Activated CD4-positive, CD25-positive, alpha-beta regulatory T cell treated with anti-CD3 and anti-CD28 coated beads, Interleukin-2, amount 50 U/mL, for 24 hours (primary cell): ENCODE data around the gene SSBP3.
"Not testable (repeated sequence)": the region's sequence is repeated elsewhere in the genome, so short reads cannot be mapped to it uniquely, and the experiment has no call there.

ENCODE experiments used
- ATAC-seq, 2 donors: fragments of 150-1000 bp; cut with Tn5 transposase; one replicate each; pipeline ENCODE4 v1.10.0; 2021; ENCODE audit warnings: mild to moderate bottlenecking in 1 of 2, moderate library complexity in 1 of 2

Gene SSBP3

DNA sequence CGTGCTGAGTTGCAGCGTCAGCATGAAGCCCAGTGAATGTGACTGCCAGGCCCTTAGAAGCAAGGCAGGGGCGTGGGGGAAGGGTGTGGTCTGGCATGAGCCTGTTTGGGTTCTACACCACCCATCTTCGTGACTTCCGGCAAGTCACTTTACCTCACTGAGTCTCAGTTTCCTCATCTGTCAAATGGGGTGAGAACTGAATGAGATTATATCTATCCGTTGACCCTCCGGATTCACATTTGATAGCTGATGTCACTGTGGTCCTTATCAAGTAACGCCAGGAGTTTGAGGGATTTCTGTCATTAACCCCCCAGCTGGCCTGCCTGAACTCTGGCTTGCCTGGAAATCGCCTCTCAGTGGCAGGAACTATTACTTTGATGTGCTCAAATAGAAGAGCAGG lies 190.7 kb downstream of the SSBP3 start:
- ATAC-seq = no peak

DNA sequence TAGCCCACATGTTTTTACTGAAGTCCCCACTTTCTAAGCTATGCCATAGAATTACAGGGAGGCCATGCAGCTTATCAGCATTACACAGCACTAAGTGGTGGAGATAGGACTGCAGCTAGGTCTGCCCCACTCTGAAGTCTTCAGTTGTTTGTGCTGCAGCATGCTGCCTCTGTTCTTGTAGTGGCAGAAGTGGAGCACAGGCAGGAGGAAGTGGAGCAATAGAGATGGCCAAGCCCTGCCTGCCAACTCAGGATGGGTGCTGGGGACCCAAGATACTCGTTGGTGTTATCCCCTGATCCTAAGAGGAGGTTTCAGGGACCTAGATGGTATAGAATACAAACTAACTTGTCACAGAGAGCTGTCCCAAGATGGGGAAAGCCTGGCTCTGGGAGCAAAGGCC lies 193.3 kb downstream of the SSBP3 start:
- ATAC-seq = no peak

DNA sequence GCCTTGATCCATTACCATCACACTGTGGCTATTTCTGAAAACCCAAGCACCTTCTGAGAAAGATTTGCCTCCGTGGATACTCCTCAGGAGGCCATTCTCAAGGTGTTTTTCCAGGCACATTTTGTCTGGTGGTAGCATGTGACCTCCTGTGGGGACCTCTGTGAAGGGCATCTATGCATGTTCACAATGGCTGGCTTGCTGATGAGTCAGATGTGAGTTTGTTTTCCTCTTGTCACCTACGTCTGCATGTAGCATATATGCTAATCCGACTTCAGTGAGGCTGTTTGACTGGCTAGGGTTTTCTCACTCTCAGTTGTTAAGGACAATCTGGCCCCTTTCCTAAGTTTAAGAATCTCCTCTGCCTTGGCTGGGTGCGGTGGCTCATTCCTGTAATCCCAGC lies 198.3 kb downstream of the SSBP3 start:
- not testable (repeated sequence) for ATAC-seq

DNA sequence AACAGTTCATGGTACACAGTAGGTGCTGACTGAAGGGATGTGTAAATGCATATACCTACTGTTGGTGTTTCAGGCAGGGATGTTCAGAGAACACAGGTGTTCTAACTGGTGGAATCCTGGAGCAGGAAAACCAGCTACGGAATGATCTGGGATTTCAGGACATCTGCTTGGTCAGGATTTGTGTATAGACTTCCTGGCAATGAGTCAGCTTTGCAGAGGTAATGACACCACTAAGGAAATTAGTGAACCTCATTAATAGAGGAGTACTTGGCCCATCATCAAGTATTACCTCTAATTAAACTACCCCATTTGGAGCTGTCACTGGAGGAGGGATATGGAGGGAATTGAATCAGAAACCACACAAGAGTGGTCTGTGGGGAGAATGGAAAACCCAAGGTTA lies 198.9 kb downstream of the SSBP3 start:
- no peak for ATAC-seq

DNA sequence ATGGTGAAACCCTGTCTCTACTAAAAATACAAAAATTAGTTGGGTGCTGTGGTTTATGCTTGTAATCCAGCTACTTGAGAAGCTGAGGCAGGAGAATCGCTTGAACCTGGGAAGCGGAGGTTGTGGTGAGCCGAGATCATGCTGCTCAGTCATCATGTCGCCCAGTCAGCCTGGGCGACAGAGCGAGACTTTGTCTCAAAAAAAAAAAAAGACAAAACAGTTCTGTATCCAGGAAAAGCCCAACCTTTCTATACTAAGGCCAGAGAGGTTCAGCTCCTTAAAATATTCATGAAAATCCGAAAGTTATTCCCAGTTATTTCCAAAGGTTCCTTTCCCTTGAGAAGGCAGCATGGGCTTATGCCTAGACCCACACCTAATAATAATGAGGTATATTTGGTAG lies 202.0 kb downstream of the SSBP3 start:
- no peak for ATAC-seq

DNA sequence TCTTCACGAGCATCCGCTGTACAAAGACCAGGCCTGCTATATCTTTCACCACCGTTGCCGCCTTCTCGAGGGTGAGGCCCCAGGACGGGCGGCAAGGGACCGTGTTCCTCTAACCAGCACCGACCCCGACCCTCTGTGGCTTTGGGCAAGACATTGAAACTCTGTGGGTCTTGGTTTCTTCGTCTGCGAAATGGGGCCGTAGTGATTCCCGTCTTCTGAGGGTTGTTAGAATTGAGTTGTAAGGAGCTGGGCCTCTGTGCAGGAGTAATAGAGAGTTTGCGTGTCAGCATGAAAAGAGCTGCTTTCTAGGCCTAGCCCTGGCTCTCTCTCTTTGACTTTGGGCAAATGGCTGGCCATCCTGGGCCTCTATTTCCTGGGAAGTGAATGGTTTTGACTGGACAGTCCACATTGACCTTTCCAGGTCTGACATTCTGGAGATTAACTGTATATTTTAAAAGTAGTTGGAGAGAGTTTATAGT lies 205.6 kb downstream of the SSBP3 start:
- peak; percentile 5 to 8 for ATAC-seq

DNA sequence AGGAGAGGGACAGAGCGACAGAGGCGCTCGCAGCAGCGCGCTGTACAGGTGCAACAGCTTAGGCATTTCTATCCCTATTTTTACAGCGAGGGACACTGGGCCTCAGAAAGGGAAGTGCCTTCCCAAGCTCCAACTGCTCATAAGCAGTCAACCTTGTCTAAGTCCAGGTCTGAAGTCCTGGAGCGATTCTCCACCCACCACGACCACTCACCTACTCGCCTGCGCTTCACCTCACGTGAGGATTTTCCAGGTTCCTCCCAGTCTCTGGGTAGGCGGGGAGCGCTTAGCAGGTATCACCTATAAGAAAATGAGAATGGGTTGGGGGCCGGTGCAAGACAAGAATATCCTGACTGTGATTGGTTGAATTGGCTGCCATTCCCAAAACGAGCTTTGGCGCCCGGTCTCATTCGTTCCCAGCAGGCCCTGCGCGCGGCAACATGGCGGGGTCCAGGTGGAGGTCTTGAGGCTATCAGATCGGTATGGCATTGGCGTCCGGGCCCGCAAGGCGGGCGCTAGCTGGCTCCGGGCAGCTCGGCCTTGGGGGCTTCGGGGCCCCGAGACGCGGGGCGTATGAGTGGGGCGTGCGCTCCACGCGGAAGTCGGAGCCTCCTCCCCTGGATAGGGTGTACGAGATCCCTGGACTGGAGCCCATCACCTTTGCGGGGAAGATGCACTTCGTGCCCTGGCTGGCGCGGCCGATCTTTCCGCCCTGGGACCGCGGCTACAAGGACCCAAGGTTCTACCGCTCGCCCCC lies 206.3 kb downstream of the SSBP3 start, which contains the start of the genes CYB5RL and MRPL37:
TSS of gene CYB5RL (minus strand) at position 266 of the 754 bp plus-strand sequence. CDS start 4,414 bp downstream, outside the sequence.
TSS of gene MRPL37 (plus strand) at position 403 of the 754 bp plus-strand sequence. CDS start at position 480, 77 bp downstream.
- peak; percentile 98 to 99 for ATAC-seq

DNA sequence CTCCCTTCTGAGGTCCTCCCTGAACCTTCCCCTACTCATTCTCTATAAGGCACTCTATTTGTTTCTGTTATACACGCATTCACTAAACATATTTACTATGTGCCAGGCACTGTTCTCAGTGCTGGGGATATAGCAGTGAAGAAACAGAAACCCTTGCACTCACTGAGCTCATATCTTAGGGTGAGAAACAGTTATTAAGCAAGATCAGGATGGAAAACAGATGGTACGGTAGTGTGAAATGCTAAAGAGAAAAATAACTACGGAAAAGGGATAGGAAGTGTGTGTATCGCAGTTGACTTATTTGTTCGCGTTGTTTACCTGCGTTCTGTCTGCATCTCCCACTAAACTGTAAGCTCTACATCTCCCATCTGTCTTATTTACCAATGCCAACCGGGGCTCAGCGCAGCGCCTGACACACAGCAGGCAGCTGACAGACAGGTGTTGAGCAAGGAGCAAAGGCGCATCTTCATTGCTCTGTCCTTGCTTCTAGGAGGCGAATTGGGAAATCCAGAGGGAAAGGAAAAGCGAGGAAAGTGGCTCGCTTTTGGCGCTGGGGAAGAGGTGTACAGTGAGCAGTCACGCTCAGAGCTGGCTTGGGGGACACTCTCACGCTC lies 206.9 kb downstream of the SSBP3 start:
- ATAC-seq = no peak

DNA sequence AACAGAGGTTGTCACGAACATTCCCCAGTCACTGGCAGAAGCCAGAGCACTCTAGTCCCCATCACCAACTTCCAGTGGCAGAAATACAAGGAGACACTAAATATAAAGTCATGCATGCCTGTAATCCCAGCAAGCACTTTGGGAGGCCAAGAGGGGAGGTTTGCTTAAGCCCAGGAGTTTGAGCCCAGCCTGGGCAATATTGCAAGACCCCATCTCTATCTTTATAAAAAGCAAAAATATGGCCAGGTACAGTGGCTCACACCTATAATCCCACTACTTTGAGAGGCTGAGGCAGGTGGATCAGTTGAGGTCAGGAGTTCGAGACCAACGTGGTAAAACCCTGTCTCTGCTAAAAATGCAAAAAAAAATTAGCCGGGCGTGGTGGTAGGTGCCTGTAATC lies 212.7 kb downstream of the SSBP3 start:
- ATAC-seq = no peak

DNA sequence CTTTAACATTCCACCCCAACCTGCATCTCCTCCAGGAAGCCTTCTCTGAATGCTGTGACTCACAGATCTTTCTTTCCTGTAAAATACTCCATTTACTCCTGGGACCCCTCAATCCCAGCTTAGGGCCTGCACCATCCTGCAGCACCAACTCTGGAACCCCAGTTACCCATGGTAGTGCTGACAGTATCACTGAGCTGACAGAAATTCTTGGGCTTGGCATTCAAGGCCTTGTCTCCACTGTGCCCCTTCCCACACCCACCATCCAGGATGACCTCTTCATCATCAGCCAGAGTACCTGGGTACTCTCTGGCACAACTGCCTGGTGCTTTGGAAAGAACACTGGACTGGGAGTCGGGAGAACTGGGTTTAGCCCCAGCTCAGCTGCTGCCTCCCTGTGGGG lies 214.7 kb downstream of the SSBP3 start:
- no peak for ATAC-seq

DNA sequence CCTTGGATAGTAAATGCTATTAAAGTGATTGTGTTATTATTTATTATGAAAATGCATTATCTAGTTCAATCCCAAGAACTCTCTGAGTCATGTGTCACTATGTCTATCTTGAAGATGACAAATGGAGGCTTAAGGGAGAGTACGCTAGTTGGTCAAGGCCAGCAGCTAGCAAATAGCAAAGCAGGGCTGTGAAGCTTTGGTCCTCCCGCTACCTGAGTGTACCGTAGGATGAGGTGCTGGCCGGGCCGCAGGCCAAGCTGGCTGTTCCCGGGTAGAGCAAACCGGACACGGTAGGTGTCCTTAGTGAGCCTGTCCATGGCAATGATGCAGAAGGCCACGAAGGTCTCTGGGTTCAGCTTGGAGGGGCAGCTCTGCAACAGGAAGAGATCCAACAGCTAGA lies 215.7 kb downstream of the SSBP3 start:
- ATAC-seq = no peak

DNA sequence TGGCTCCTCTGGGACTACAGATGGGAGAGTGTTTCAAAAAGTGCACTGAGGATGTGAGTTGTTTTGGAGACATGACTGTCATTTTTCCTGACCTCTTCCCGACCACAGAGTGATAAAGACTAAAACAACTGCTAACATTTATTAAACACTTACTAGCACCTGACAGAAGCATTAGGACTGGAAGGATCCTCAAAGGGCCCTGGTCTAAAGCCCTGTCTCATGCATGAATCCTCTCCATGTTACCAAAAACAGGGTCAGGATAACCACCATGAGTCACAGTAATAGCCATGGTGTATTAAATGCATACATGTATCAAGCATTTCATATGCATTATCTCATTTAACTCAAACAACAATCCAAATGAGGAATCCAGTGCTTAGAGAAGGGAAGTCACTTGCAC lies 217.9 kb downstream of the SSBP3 start:
- no peak for ATAC-seq

DNA sequence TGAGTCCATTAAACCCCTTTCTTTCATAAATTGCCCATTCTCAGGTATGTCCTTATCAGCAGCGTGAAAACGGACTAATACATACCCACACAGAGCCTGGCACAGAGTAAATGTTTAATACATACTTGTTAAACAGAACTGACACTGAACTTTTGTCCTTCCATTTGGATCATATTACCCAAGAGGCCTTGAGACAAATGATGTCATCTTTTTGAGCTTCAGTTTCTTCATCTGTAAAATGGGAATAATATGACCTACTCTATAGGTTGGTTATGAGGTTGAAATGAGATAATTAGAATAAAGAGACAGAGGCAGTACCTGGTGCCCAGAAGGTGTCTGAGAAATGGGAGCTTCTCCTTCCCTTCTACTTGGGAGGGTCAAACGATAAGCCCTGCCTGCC lies 220.1 kb downstream of the SSBP3 start:
- no peak for ATAC-seq

DNA sequence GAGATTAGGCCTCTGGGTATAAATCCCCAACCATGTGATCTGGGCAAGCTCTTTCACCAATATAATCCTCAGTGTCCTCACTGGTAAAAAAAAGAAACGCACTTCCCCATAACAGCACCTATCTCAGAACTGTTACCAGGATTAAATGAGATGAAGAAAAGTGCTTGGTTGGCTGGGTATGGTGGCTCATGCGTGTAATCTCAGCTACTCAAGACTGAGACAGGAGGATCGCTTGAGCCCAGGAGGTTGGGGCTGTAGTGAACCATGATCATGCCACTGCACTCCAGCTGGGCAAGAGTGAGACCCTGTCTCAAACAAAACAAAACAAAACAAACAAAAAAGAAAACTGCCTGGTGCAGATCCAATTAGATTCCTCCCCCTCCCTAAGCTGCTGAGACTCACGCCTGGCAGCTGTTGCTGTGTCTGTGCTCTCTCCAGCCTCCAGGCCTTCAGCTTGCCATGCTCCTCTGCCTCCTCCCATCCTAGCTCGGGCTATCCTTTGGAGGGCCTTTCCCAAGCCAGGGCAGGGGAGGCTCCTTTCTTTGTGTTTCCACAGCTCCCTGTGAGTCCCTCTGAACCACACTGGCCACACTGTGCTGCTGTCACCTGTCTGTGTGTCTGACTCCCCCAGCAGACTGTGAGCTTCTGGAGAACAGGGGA lies 225.4 kb downstream of the SSBP3 start:
- ATAC-seq = no peak

DNA sequence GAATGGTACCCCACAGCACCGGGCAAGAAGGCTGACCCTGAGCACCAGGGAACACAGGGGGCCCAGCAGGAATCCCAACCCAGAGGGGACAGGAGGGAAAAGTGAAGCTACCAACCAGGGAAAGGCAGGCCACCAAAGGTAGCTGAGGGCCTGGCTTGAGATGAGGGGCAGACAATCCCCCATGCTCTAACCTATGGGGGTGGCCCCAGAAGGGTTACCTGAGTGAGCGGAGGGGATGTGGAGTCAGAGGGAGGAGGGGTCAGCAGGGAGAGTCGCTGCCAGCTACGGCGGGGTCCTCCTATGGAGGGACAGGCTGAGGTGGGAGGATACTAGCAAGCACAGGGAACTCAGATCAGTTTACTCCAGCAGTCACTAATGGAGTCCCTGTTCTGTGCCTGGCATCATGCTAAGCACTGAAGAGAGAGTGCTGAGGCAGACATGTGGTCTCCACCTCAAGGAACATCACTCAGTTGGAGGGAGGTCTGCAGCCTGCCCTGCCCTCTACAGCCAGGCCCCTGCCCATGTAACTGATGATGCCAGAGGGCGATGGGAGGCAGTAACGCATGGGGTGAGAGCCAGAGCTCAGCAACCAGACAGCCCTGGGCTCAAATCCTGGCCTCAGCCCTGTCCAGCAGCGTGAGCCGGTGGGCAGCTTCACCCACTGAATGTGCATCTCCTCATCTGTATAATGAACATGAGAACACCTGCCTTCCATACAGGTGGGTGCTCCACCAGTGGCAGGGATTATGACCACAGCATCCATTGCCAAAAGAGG lies 227.7 kb downstream of the SSBP3 start:
- ATAC-seq = no peak

DNA sequence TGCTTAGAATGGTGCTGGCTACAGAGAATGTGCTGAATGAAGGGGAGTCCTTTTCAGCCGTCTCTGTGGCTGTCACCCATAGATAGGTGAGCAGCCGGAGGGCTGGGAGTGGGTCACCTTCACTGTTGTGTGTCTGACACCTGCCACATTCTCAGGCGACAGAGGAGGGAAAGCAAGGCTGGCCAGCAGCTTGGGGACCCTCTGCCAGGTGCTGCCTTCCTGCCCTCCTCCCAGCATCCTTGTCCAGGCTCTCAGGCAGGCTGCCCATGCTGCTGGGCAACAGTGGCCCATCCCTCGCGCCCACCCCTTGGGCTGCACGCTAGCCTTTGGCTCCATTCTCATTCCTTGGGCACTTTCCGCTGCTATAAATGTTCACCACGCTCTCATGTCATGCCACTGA lies 228.5 kb downstream of the SSBP3 start:
- ATAC-seq = no peak

DNA sequence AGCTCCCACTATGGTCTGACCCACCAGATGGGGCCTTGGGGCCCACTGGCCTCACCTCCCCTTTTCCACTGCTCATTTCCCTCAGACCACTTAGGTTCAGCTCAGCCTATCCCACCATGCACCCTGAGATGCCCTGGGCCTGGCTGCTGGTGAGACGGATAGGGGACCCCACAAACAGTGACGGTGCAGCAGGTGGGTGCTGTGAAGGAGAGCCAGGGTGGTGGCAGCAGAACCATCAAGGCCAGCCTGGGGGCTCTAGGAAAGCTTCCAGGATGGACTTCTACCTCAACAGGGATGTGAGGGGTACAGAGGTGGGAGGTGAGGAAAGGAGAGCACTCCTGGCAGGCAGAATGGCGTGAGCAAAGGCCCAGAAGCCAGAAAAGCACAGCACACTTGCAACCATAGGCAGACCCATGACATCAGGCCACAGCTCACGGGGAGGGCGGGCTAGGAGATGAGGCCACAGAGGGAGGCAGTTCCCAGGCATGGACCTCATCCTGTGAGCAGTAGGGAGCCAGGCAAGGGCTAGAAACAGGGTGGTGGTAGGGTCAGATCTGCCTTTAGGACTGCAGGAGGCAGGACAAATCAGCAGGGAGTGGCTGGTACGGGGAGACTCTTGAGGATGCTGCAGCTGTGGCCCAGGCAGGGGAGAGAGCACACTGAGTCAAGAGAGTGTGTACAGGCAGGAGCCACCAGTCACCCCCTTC lies 229.4 kb downstream of the SSBP3 start:
- no peak for ATAC-seq
